IMR-90 (cell line): ENCODE results near the gene C19orf47. TPM values are rescaled to one million over a fixed set of nuclear protein-coding genes. Genes with fewer than 3 reads are reported as not detected.

Source experiments
- ATAC-seq: fragments of 200-7000 bp; cut with Tn5 transposase; 2 replicates; pipeline ENCODE4 v1.9.1; 2020; ENCODE audit warnings: low read depth, mild to moderate bottlenecking, moderate library complexity
- BruUV-seq: library from RNA; stranded (reverse); fragments of 400-500 nt; replicated peaks from 2 replicates; lab custom pipeline; 2021; lab: Mats Ljungman, UMichigan
- CTCF ChIA-PET: fragments of 300-600 bp; formaldehyde crosslinking; extraction: SDS; loops from one replicate; lab custom pipeline; 2021; ENCODE audit warnings: antibody characterized with exemption; lab: Yijun Ruan, JAX
- POLR2A ChIA-PET: fragments of 300-600 bp; sonication (Branson Sonifier 250); formaldehyde crosslinking; loops from one replicate; lab custom pipeline; 2022; ENCODE audit warnings: antibody characterized with exemption; ENCODE audit not compliant: unreplicated experiment; lab: Charles Lee
- DNase-seq: peaks from one replicate; pipeline ENCODE4 v3.0.0; 2013
- H2AFZ ChIP-seq: replicated peaks from 2 replicates; pipeline ENCODE3; 2013; ENCODE audit warnings: low read length, mild to moderate bottlenecking; ENCODE audit not compliant: poor library complexity
- H2AK5ac ChIP-seq: 2 replicates; pipeline ENCODE4 v1.6.1; 2013; ENCODE audit warnings: low read depth, low read length, inconsistent platforms
- H2AK9ac ChIP-seq: replicated peaks from 2 replicates; pipeline ENCODE3; 2013; ENCODE audit warnings: mild to moderate bottlenecking, low read depth, low read length, moderate library complexity; ENCODE audit not compliant: poor library complexity
- H2BK120ac ChIP-seq: 2 replicates; pipeline ENCODE4 v1.6.1; 2013; ENCODE audit warnings: low read depth, low read length, inconsistent platforms
- H2BK15ac ChIP-seq: 3 replicates; pipeline ENCODE4 v1.6.1; 2013; ENCODE audit warnings: low read depth, low read length, inconsistent platforms
- H2BK20ac ChIP-seq: 2 replicates; pipeline ENCODE4 v1.6.1; 2013; ENCODE audit warnings: low read depth, mild to moderate bottlenecking, inconsistent platforms, low read length, moderate library complexity
- H2BK5ac ChIP-seq: 2 replicates; pipeline ENCODE4 v1.6.1; 2013; ENCODE audit warnings: mild to moderate bottlenecking, low read depth, low read length, inconsistent platforms; ENCODE audit not compliant: poor library complexity, severe bottlenecking
- H3K14ac ChIP-seq: replicated peaks from 2 replicates; pipeline ENCODE4 v1.6.1; 2013; ENCODE audit warnings: low read depth, low read length, inconsistent platforms
- H3K18ac ChIP-seq: 2 replicates; pipeline ENCODE4 v1.6.1; 2013; ENCODE audit warnings: low read depth, low read length, control low read depth
- H3K23ac ChIP-seq: 2 replicates; pipeline ENCODE4 v1.6.1; 2013; ENCODE audit warnings: low read depth, low read length, inconsistent platforms
- H3K27ac ChIP-seq: 2 replicates; pipeline ENCODE4 v1.5.1; 2013; ENCODE audit warnings: mild to moderate bottlenecking, control low read depth, low read length; ENCODE audit not compliant: insufficient read depth
- H3K27me3 ChIP-seq: 2 replicates; pipeline ENCODE4 v1.6.1; 2013; ENCODE audit warnings: low read length; ENCODE audit not compliant: control insufficient read depth, insufficient read depth
- H3K36me3 ChIP-seq: 2 replicates; pipeline ENCODE4 v1.6.1; 2013; ENCODE audit warnings: low read length, mixed read lengths; ENCODE audit not compliant: control insufficient read depth, insufficient read depth
- H3K4ac ChIP-seq: 2 replicates; pipeline ENCODE4 v1.6.1; 2013; ENCODE audit warnings: low read depth, low read length, inconsistent platforms
- H3K4me1 ChIP-seq: 2 replicates; pipeline ENCODE4 v1.6.1; 2013; ENCODE audit warnings: low read length, mixed read lengths; ENCODE audit not compliant: control insufficient read depth, insufficient read depth
- H3K4me2 ChIP-seq: 2 replicates; pipeline ENCODE4 v1.6.1; 2013; ENCODE audit warnings: low read depth, mild to moderate bottlenecking, control low read depth, low read length, moderate library complexity
- H3K4me3 ChIP-seq: 2 replicates; pipeline ENCODE4 v1.5.1; 2013; ENCODE audit warnings: low read depth, mild to moderate bottlenecking, control low read depth, low read length, moderate library complexity; ENCODE audit not compliant: insufficient read depth
- H3K56ac ChIP-seq: 2 replicates; pipeline ENCODE4 v1.6.1; 2013; ENCODE audit warnings: low read length, inconsistent platforms; ENCODE audit not compliant: insufficient read depth; ENCODE audit errors: extremely low read depth
- H3K79me1 ChIP-seq, 2 experiments: 2 replicates each; pipeline ENCODE4 v1.6.1; 2013; ENCODE audit warnings: low read length in 2 of 2, inconsistent platforms in 1 of 2, low read depth in 1 of 2
- H3K9ac ChIP-seq: 2 replicates; pipeline ENCODE4 v1.6.1; 2013; ENCODE audit warnings: low read depth, low read length, control low read depth
- H3K9me1 ChIP-seq: 2 replicates; pipeline ENCODE4 v1.6.1; 2013; ENCODE audit warnings: low read length, inconsistent platforms; ENCODE audit not compliant: insufficient read depth
- H3K9me3 ChIP-seq: 2 replicates; pipeline ENCODE4 v1.6.1; 2013; ENCODE audit warnings: low read length; ENCODE audit not compliant: control insufficient read depth, insufficient read depth
- H4K20me1 ChIP-seq: 2 replicates; pipeline ENCODE4 v1.6.1; 2013; ENCODE audit warnings: low read length, inconsistent platforms; ENCODE audit not compliant: insufficient read depth
- H4K5ac ChIP-seq: 2 replicates; pipeline ENCODE4 v1.6.1; 2013; ENCODE audit warnings: mild to moderate bottlenecking, low read depth, low read length, control low read depth
- H4K8ac ChIP-seq, 2 experiments: 2 replicates each; pipeline ENCODE4 v1.6.1; 2013; ENCODE audit warnings: low read depth in 2 of 2, low read length in 2 of 2, control low read depth in 1 of 2, inconsistent platforms in 1 of 2
- H4K91ac ChIP-seq: 2 replicates; pipeline ENCODE4 v1.6.1; 2013; ENCODE audit warnings: low read depth, low read length, inconsistent platforms; ENCODE audit not compliant: insufficient read depth
- NFE2L2 ChIP-seq: fragments of 150-350 bp; IDR thresholded peaks from 2 replicates; pipeline ENCODE4 v1.6.1; 2016; ENCODE audit warnings: low read depth, mild to moderate bottlenecking, low read length
- POLR2A ChIP-seq: IDR thresholded peaks from 2 replicates; pipeline ENCODE4 v1.6.1; 2012; ENCODE audit warnings: mild to moderate bottlenecking, low read depth, low read length
- RAD21 ChIP-seq: IDR thresholded peaks from 2 replicates; pipeline ENCODE4 v1.6.1; 2012; ENCODE audit warnings: low read length, improper control_type of control experiment
- WGBS, 2 experiments: methylation state at CpG; one replicate each; pipeline versions ENCODE4 v1.1.5 to v1.1.7; 2013; ENCODE audit warnings: missing lambda C conversion rate in 2 of 2; ENCODE audit not compliant: insufficient read length in 1 of 2; ENCODE audit errors: extremely low coverage in 2 of 2; 5-methylcytosine and 5-hydroxymethylcytosine counted together
- dilution Hi-C: fragments of 300-500 bp; cut with HindIII; formaldehyde crosslinking; loops from one replicate; pipeline ENCODE4 v1.14.3; 2018; ENCODE audit warnings: low sequenced_read_pairs; ENCODE audit not compliant: unreplicated experiment
- in situ Hi-C: fragments of 300-500 bp; cut with MboI; formaldehyde crosslinking; loops from 3 replicates; pipeline ENCODE4 v1.14.3; 2019; ENCODE audit warnings: low sequenced_read_pairs, inconsistent platforms, mixed read lengths
- intact Hi-C: fragments of 100-400 bp; cut with micrococcal nuclease; formaldehyde crosslinking; loops from 2 replicates; pipeline ENCODE4 v1.10.0; 2022
- polyA plus RNA-seq, 3 experiments: library from polyadenylated mRNA; depleted of rRNA; stranded (reverse); fragments of >200 nt; gene quantifications; 2 replicates each; pipeline ENCODE4 v1.2.3, GENCODE V29; 2012; ENCODE audit warnings: low replicate concordance in 1 of 3
- total RNA-seq: library from RNA; depleted of rRNA; stranded (reverse); fragments of >200 nt; gene quantifications from 2 replicates; pipeline ENCODE4 v1.2.3, GENCODE V29; 2012
- TF ChIP-seq, protein P1 (sequence below): fragments of 150-350 bp; IDR thresholded peaks from 2 replicates; pipeline ENCODE4 v1.6.1; 2016; ENCODE audit warnings: low read depth, mild to moderate bottlenecking, low read length, moderate library complexity, borderline replicate concordance

Gene C19orf47
- total and polyA plus RNA-seq, 2 of the 4 experiments (the other 2 are of a cell fraction), result 3.6 to 16.3 TPM

DNA sequence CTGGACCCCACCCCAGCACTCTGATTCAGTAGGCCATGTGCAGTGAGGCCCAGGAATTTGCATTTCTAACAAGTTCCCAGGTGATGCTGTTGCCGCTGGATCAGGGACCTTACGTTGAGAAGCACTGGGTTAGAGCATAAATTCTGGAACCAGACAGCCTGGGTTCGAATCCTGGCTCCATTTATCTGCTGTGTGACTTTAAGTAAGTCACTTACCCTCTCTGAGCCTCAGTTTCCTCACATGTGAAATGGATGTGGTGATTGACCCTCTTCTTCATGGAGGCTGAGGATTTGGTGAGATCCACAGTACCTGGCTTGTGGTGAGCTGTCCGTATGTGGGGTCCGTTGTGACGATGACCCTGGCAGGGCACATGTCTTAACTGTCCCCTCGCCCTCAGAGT, 25.9 kb upstream of the C19orf47 start:
- in situ Hi-C loops (no loop called here), intact Hi-C loops (no loop called here), dilution Hi-C loops (no loop called here)
- Histone ChIP-seq H3K18ac (no peak overlapping the region), H2BK15ac (no peak overlapping the region), H3K9me1 (peaks cover 14% of the 10 kb centered on the region; the same call in 1 of the 2 replicates), H3K9ac (no peak overlapping the region), H2AK5ac (no peak overlapping the region), H3K4me3 (no peak overlapping the region), H2AFZ (no peak overlapping the region), H3K4me2 (no peak overlapping the region), H4K91ac (no peak overlapping the region), H2BK120ac (no peak overlapping the region), H3K79me1 (peaks cover 2 to 4% of the 10 kb centered on the region in 2 experiments; a peak in 2 of 4 replicates), H3K4ac (no peak overlapping the region), H4K20me1 (peaks cover 2% of the 10 kb centered on the region; the same call in 1 of the 2 replicates), H3K27me3 (no peaks in the 10 kb centered on the region), H3K23ac (no peak overlapping the region), H3K9me3 (no peaks in the 10 kb centered on the region), H3K4me1 (no peaks in the 10 kb centered on the region), H4K8ac (no peak overlapping the region), H2AK9ac (no peak overlapping the region), H4K5ac (no peak overlapping the region), H3K56ac (no peak overlapping the region), H2BK20ac (no peak overlapping the region), H2BK5ac (no peak overlapping the region), H3K14ac (no peak overlapping the region), H3K36me3 (peaks cover 68% of the 10 kb centered on the region), H3K27ac (no peak overlapping the region)
- POLR2A ChIA-PET, result no interaction called here
- 97% methylated on average over 5 of the region's 7 CpGs; no CpG with 5 or more reads in 1 of the 2 experiments for WGBS, 2 experiments
- no TSS peak for BruUV-seq
- ATAC-seq, result no peak
- DNase-seq, result no peak
- TF ChIP-seq RAD21, result no peak
- TF ChIP-seq, protein P1, sequence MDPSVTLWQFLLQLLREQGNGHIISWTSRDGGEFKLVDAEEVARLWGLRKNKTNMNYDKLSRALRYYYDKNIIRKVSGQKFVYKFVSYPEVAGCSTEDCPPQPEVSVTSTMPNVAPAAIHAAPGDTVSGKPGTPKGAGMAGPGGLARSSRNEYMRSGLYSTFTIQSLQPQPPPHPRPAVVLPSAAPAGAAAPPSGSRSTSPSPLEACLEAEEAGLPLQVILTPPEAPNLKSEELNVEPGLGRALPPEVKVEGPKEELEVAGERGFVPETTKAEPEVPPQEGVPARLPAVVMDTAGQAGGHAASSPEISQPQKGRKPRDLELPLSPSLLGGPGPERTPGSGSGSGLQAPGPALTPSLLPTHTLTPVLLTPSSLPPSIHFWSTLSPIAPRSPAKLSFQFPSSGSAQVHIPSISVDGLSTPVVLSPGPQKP, result no peak
- TF ChIP-seq NFE2L2, result no peak
- no peak for TF ChIP-seq POLR2A
- CTCF ChIA-PET, result no interaction called here
